Fibroblast of upper back skin (primary cell): Measurements from ENCODE around the gene COA7.
"Not testable (repeated sequence)": the region's sequence is repeated elsewhere in the genome, so short reads cannot be mapped to it uniquely, and the experiment has no call there.

Experiments used
- DNase-seq: peaks from one replicate; pipeline ENCODE4 v3.0.0-alpha.2; 2013

The COA7 gene

DNA sequence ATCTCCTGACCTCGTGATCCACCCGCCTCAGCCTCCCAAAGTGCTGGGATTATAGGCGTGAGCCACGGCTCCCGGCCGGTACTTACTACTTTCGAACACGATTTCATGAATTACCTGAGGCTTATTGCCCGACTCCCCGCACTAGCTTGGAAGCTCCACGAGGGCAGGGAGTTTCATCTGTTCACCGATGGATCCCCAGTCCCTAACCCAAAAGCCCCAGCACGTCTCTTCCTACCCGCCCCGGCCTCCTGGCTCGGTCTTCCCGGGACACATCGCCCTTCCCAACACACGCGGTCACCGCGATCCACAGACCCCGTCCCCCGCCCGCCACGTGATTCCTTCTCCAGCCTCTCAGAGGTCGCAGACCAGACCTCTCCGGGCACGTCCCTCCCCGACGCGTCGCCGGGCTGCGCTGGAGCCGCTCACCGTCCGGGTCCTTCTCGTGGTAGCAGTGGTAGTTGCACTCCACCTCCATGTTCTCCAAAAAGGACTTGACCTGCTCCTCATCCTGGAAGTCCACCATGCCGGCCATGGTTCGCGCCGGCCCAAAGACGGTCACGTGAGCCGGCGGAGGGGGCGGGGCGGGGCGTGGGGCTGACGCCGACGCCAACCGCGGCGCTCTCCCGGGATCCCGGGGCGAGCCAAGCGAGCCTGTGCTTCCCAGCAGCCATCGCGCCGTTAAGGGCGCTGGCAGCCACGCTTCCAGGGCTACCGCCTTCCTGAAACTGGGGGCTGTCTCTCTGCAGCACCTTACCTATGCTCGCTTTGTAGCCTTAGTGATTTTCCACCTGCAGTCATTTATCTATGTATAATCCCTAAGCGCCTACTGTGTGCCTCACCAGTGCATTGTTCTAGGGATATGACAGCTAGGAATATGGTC is at the start of gene COA7:
COA7 (minus strand) TSS at position 553 of the 880 bp plus-strand sequence; CDS start at position 532, 21 bp downstream.
- peak; percentile 81 for DNase-seq

DNA sequence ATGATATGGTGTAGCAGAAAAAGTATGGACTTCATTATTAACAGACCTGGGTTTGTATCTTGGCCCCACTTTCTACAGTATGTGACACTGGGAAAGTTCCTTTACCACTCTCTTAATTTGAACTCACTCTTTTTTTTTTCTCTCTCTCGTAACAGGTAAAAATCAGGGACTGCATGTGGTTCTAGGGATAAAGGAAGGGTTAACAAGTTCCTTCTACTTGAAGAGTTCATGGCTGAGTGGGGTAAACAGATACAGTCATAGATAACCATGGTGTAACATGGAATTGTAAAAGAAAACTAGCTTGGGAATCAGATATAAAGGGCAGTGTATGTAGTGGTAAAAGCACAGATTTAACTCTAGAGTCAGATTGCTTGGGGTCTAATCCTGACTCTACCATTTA is 49.3 kb upstream of the COA7 start:
- no peak for DNase-seq

DNA sequence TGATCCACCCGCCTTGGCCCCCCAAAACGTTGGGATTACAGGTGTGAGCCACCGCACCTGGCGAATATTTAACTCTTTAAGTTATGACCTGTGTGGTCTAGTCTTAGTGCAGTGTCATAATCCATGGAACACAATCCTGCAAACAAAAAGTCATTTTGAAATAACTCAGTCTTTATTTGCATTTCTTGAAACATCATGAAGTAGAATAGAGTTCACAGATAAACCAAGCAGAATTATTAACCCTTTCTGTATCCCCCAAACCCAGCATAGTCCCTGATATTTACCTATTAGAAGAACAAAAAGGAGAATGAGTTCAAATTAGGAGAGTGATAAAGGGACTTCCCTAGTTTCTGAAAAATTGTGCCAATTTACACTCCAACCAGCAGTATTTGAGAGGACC is 48.0 kb upstream of the COA7 start:
- no peak for DNase-seq

DNA sequence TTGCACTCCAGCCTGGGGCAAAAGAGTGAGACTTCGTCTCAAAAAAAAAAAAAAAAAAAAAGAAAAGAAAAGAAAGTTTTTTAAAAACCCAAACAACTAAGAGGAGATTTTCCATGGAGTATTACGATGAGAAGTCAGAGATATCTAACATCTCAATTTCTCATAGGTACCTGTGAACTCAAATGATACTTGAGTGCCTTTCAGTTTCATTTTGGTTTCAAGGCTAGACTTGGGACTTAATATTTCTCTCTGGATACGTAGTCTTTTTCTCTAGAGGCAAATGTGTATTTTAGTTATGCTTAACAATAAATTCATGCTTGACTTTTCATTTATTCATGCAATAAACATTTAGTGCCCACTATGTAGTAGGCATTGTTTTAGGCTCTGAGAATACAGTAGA is 43.1 kb upstream of the COA7 start:
- no peak for DNase-seq

DNA sequence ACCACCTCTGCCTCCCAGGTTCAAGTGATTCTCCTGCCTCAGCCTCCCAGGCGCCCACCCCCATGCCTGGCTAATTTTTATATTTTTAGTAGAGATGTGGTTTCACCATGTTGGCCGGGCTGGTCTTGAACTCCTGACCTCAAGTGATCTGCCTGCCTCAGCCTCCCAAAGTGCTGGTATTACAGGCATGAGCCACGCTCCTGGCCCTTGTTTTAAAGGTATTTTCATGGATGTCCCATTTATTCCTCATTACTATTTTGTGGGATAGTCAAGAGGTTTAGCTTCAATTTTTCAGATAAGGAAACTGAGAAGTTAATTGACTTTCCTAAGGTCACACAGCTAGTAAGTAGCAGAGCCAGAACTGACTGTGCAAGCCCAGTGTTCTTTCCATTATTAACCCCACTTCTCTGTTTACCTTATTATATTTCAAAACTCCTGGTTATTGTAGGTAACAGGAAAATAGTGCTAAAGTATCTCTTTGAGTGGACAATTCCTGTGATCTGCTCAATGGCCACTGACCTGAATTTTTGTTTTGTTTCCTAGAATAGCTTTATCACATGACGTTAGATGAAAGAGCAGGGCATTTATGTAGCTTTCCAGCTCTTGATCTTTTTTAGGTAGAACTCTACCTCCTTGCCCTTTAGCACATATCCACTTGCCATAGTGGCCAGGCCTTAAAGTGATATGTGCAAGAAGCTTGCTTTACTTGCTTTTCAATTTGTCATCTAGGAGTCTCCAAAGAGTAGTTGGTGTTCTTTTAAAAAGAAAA is 41.7 kb upstream of the COA7 start:
- DNase-seq: no peak

DNA sequence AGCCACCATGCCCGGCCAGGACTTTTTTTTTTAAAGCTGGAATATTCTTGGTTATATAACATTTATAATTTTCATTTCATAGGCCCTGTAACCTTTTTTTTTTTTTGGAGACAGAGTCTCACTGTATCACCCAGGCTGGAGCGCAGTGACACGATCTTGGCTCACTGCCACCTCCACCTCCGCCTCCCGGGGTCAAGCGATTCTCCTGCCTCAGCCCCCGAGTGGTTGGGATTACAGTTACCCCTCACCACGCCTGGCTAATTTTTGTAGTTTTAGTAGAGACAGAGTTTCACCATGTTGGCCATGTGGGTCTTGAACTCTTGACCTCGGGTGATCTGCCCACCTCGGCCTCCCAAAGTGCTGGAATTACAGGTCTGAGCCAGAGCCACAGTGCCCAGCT is 40.7 kb upstream of the COA7 start:
- no peak for DNase-seq

DNA sequence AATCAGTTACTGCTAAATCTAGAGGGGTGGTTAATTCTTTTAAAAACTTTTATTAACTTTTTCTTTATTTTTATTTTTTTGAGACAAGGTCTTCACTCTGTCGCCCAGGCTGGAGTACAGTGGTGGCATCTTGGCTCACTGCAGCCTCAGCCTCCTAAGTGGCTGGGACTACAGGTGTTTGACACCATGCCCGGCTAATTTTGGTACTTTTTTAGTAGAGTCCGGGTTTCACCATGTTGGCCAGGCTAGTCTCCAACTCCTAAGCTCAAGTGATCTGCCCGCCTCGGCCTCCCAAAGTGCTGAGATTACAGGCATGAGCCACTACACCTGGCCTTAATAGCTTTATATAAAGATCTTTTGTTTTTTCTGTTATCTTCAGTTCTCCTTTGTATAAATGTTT is 40.0 kb upstream of the COA7 start:
- DNase-seq: no peak

DNA sequence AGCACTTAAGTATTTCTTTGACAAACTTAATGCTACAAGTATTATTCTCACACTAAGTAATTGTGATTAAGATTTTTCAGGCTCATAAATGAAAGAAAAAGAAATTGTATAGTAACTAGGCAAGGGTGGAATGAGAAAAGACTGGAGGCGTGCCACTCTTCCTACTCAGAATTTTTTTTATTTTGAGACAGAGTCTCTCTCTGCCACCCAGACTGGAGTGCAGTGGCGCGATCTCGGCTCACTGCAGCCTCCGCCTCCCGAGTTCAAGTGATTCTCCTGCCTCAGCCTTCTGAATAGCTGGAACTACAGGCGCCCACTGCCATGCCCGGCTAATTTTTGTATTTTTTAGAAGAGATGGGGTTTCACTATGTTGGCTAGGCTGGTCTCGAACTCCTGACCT is 37.2 kb upstream of the COA7 start:
- DNase-seq: not testable (repeated sequence)

DNA sequence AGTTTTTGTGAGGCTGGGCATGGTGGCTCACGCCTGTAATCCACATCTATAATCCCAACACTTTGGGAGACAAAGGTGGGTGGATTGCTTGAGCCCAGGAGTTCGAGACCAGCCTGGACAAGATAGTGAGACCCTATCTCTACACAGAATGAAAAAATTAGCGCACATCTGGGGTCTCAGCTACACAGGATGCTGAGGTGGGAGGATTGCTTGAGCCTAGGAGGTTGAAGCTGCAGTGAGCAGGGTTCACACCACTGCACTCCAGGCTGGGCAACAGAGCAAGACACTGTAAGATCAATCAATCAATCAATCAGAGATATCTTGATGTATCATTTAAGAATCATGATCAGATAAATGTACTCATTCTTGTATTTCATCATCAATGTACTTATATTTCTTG is 35.2 kb upstream of the COA7 start:
- no peak for DNase-seq

DNA sequence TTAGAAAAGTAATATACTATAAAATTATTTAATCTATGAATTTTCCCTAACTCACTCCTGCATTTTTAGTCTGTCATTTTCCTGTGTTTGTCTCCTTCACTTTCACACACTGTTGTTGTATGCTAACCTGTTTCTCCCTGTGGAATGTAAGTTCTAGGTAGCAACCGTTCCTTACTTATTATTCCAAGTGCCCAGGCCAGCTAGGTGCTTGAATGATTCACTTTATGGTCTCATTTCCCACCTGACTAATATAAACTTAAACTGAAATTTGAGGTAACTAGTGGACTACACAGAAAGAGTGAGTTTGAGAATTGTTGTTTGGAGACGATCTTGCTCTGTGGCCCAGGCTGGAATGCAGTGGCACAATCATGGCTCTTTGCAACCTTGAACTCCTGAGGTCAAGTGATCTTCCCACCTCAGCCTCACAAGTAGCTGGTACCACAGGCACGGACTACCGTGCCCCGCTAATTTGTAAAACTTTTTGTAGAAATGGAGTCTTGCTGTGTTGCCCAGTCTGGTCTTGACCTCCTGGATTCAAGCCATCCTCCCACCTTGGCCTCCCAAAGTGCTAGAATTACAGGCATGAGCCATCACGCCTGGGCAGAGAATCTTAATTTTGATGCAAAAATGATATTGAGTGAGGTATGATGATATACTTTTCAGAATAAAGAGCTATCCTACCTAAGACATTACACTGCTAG is 30.0 kb upstream of the COA7 start:
- no peak for DNase-seq

DNA sequence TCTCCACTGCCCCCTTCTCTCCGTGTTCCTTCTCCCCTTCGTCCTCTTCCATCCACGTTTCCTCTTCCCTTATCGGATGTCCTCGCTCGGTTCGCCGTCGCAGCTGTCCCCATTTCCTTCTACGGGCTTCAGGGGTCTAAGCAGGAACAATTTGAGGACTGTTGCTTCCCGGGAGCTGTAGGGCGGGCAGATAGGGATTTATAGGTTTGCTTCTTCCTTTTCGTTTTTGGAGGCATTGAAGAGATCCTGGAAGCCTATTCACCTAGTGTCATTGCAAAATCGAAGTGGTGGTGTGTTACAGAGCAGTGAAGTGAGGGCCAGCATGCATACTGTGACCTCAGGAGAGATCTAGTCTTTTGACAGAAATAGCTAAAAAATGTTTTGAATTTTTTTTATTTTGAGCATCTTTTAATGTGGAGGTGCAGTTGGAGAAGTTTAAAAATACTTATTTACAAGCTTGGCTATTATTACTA is 29.0 kb upstream of the COA7 start:
- DNase-seq: no peak

DNA sequence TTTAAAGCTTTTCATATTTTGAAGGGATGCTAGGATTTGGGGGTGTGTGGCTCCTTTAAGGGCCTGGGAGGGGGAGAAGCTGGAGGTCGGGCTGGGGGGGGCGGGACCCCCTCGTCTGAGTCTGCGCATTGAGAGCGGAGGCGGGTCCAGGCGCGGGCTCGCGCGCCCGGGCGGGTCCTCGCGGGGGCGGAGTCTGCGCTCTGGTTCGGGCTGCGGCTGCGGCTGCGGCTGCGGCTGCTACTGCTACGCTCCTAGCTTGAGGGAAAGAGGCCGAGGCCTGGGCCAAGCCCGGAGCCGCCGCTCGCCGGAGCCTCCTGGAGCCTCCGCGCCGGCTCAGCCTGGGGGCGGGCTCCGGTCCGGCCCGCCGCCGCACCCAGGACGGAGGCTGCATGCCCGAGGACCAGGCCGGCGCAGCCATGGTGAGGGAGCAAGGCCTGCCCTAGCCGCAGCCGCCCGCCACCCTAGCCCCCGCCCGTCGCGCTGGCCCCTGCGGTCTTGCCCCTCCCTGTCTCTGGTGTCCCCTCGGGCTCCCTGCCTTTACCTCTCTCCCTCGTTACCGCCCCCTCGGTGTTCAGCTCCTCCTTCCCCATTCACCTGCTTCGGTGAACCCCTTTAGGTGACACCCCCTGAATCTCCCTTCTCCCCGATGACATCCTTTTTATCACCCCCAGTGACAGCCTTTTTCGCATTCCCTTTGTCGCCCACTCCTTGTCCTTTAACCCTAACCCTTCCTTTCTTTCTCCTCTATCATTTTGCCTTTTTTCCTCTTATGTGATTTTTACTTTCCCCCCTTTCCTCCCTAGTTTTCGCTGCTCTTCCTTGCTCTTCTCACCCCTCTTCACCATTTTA is 28.3 kb upstream of the COA7 start, which contains the start of gene ZYG11B:
ZYG11B (plus strand) TSS at position 189 of the 849 bp plus-strand sequence; CDS start at position 390, 201 bp downstream.
- DNase-seq: peak; percentile 85

DNA sequence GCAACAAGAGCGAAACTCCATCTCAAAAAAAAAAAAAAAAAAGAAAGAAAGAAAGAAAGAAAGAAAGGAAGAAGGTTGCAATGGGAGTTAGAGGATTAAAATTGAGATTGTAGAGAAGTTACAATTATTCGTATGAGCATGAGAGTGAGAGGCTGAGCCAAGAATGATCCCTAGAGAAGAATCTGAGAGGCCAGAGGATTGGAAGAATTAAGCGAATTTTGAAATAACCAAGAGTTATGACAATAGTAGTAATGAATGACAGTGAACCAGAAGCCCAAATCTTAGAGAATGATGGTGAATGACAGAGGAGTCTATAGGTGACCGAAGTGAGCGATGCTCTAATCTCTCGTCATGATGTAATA is 27.7 kb upstream of the COA7 start:
- no peak for DNase-seq

DNA sequence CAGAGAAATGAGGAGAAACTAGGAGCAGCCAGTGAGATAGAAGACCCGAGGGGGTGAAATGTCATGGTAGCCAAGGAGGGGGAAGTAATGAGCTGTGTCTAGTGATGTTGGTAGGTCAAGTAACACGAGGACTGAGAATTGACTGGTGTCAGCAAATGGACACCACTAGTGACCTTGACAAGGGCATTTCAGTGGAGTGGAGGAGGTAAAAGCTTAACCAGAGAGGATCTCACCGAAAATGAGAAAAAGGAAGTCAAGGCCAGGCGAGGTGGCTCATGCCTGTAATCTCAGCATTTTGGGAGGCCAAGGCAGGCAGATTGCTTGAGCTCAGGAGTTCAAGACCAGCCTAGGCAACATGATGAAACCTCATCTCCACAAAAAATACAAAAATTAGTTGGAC is 25.1 kb upstream of the COA7 start:
- no peak for DNase-seq

DNA sequence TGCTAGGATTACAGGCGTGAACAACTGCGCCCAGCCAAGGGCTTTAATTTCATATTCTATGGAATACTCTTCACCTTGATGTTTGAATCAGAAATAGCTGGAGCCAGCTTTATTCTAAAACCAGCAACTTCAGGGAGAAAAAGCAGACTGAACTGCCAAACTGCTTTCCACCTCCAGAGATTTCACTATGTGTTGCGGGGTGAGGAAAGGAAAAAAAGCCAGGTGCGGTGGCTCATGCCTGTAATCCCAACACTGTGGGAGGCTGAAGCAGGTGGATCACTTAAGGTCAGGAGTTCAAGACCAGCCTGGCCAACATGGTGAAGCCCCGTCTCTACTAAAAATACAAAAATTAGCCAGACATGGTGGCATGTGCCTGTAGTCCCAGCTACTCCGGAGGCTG is 17.1 kb upstream of the COA7 start:
- DNase-seq: not testable (repeated sequence)

DNA sequence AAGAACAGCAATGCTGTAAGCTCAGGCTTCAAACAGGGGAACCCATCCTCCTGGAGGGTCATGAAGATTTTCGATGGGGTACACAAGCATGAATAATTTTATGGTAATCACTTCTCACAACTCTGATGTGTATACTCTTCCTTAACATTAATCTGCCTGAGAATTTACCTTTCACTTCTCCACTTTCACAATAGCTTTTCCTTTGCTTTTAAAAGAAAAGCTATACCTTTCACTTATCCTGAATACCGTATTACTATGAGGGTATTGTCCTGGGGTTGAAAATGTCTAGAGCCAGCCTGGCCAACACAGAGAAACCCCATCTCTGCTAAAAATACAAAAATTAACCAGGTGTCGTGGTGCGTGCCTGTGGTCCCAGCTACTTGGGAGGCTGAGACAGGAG is 15.4 kb upstream of the COA7 start:
- no peak for DNase-seq

DNA sequence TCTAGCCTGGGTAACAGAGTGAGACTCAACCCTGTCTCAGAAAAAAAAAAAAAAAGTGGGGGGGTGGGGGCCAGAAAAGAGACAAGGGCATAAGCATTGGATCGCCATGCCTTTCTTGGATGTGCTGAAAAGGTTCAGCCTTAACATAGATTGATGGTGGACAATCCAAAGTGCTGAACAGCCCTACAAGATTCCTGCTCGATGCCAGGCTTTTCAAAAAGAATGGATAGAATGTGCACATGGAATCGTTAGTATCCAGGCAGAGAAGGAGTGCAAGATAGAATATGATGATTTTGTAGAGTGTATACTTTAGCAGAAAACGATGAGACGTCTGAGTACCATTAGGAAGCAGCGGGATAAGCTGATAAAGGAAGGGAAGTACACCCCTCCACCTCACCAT is 10.9 kb upstream of the COA7 start:
- peak; percentile 32 for DNase-seq

DNA sequence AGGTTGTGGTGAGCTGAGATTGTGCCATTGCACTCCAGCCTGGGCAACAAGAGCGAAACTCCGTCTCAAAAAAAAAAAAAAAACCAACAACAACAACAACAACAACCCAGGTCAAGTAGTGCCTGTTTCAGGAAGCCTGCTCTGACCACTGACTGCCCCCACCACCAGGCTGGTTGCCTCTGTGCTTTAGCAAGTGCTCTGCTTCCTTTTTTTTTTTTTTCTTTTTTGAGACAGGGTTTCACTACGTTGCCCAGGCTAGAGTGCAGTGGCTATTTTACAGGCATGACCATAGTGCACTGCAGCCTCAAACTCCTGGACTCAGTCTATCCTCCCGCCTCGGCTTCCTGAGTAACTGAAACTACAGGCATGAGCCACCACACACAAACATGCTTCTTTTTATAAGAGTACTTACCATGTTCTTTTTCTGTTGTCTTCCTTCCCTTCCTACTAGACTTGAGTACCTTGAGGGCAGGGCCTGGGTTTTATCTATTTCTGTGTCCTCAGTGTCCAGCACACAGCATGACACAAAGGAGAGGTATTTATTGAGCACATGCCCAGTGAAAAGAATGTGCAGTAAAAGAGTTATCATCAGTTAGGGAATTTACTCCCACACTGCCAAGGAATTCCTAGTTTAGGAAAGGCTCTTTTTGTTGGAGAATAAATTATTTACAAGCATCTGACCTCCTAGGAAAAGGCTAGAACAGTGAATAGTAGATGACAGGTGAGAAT is 9.9 kb upstream of the COA7 start:
- DNase-seq: peak; percentile 86

DNA sequence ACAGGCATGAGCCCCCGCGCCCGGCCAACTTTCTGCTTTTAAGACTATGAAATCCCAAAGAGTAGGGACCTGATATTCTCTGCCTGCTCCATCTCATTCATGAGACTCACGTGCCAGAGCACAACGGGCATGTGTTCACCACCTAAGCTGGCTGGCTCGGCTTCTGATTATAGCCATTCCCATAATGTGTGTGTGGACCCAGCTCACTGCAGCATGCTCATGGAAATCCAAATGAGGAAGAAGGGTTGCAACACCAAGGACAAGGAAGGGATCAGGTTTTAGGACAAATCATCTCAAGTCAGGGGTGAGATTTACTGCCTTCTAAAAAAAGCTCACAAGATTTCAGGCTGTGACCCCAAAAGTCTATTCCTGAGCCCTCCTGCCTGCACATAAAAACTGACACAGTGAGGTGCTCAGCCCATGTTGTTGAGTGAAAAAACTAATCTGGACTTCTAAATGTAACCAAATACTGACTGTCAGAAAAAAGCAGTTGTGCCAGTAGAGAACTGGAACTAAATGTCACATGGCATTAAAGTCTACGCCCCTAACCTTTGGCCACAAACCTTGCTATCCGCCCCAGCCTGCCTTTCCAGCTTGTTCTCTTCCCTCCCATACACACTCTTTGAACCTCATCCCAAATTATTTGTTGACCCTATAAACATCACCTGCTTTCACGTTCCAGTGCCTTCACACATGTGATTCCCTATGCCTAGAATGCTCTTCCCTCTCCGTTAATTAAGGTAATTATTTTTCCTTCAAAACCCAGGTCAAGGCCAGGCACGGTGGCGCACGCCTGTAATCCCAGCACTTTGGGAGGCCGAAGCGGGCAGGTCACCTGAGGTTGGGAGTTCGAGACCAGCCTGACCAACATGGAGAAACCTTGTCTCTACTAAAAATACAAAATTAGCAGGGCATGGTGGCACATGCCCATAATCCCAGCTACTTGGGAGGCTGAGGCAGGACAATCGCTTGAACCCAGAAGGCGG is 9.1 kb upstream of the COA7 start:
- no peak for DNase-seq

DNA sequence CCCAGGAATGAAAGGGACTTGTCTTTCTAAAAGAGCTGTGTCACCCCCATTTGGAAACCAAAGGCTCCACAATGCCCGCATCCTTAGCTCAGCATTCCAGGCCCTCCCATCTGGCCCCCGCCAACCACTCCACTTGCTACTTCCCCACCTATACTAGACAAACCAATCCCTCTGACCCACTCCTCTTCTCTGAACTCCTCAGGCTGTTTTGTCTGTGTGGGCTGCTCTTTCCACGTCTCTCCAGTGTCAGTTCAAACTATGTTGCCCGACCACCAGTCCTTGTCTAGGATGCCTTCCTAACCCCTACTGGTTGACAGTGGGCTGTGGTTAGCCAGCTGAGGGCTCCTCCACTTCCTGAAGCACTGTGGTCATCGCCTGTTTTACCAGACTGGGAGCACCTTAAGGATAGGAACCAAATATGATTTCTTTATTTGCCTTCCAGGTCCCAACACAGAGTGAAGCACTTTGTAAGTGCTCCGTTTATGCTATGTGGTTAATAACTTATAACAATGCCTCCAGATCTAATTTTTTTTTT is 8.1 kb upstream of the COA7 start:
- no peak for DNase-seq
